Epithelial cell of proximal tubule (primary cell): ENCODE data around the gene PTPRB. TPM values are rescaled to one million over a fixed set of nuclear protein-coding genes. Genes with fewer than 3 reads are reported as not detected.

ENCODE experiments used
- DNase-seq: peaks from one replicate; pipeline ENCODE4 v3.0.0-alpha.2; 2011; ENCODE audit warnings: low read depth
- H3K4me3 ChIP-seq: 2 replicates; pipeline ENCODE4 v1.5.1; 2011; ENCODE audit warnings: low read depth, mild to moderate bottlenecking, low read length
- CTCF ChIP-seq: conservative IDR thresholded peaks from 2 replicates; pipeline ENCODE4 v1.5.1; 2012; ENCODE audit warnings: low read depth, mild to moderate bottlenecking, low read length
- total RNA-seq: library from RNA; depleted of rRNA; stranded (reverse); fragments of >200 nt; gene quantifications from 2 replicates; pipeline ENCODE4 v1.2.3, GENCODE V29; 2015

PTPRB gene
- total RNA-seq, 1 donor from 2014 or later = 1.6 TPM

DNA sequence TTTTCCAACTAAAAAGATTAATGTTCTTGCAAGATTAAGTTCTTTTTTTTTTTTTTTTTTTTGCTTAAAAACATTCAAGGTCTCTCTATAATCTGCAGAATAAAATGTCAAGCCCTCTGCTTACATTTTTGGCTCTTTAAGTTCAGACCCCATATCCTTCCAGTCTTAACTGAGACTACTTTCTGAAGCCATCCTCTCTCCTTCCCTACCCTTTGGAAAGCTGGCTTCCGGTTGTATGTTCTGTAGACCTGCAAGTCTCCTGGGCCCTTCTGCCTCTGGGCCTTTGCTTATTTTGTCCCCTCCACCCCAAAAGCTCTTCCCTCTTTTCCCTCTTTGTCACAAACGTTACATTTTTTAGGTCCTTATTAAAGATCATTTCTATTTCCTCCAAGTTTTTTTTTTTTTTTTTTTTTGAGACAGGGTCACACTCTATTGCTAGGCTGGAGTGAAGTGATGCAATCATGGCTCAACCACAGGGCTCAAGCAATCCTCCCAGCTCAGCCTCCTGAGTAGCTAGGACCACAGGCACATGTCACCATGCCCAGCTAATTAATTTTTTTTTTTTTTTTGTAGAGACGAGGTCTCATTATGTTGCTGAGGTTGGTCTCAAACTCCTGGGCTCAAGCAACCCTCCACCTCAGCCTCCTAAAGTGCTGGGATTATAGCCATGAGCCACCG is 46.5 kb downstream of the PTPRB start:
- no peak for TF ChIP-seq CTCF
- DNase-seq = no peak
- no peak overlapping the region for H3K4me3 ChIP-seq

GRCh38 chr12:70590051-70590450 is 47.2 kb downstream of the PTPRB start:
- no peak for DNase-seq
- TF ChIP-seq CTCF = peak; percentile 83
- no peak overlapping the region for H3K4me3 ChIP-seq

GRCh38 chr12:70584332-70584731 is 52.9 kb downstream of the PTPRB start:
- no peak for DNase-seq

DNA sequence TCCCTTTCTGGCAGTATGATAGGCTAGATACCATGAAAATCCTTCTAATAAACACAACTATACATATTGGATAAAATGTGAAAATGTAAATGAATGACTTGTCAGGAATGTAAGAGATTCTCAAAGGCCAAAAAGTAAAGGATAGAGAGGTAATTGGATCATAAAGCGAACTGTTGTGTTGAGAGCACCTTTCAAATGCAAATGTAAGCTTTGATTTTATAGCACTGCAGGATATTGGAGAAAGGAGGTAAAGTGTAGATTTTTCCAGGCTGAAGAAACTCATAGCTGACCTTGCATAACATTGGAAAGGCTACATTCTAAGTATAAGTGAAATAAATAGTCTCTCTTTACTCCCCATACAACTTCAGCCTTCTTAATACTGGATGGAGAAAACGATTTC is 54.0 kb downstream of the PTPRB start:
- no peak overlapping the region for H3K4me3 ChIP-seq
- TF ChIP-seq CTCF = no peak
- DNase-seq = no peak

More at GRCh38 chr12:70584332-70584731, 52.9 kb downstream of the PTPRB start:
- no peak for TF ChIP-seq CTCF
- no peak overlapping the region for H3K4me3 ChIP-seq

DNA sequence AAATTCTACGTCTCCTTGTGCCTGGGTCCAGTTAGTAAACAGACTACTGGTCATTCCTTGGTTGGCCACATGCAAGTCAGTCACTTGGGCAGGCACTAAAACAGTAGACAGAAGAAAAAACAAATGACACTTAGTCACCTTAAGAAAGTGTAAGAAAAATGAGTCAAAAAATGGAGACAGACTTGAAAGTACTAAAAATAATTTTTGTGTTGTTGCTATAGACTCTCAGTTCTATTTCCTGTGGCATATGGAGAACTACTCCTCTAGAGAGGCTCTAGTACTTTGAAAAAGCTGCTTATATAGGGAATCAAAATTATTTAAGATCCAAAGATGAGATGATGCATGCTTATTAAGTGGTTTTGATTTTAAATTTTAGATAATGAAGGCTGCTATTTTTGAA is 56.0 kb downstream of the PTPRB start:
- DNase-seq = no peak
- no peak overlapping the region for H3K4me3 ChIP-seq
- TF ChIP-seq CTCF = no peak

- H3K4me3 ChIP-seq = no peak overlapping the region
- no peak for TF ChIP-seq CTCF
- no peak for DNase-seq
These were observed 60.0 kb downstream of the PTPRB start for GRCh38 chr12:70577283-70577634.
